ENCODE data around the gene TMEM11. TPM values are rescaled to one million over a fixed set of nuclear protein-coding genes. Genes with fewer than 3 reads are reported as not detected.

TMEM11 gene
- total RNA-seq, 2 experiments from 2014 or later: 23.6 to 28.2 TPM

GRCh38 chr17:21214777-21215541 lies 998 bp upstream of the TMEM11 start:
- H3K4me1 Mint-ChIP-seq (ENCODE audit: low read depth): peaks cover 63% of the 10 kb centered on the region
- peaks cover 13% of the 10 kb centered on the region for H3K36me3 Mint-ChIP-seq (ENCODE audit: low read depth)
- CTCF ChIA-PET: interaction anchor here (1.4 kb wide), 1 partner anchor 95 kb away, joined by 5 read pairs; no protein-coding TSS in a partner anchor
- H3K27ac Mint-ChIP-seq: peak overlapping the region; percentile 83
- H3K4me3 Mint-ChIP-seq: peak overlapping the region; percentile 91
- peak; percentile 33 for DNase-seq
- intact Hi-C loops (cut with micrococcal nuclease): loop anchor here (1.0 to 10.0 kb wide), 10 partner anchors 38 to 300 kb away; partner anchors contain the start of genes DHRS7B, MAP2K3, NATD1 and USP22
- no peaks in the 10 kb centered on the region for H3K9me3 Mint-ChIP-seq
- no peaks in the 10 kb centered on the region for H3K27me3 Mint-ChIP-seq (ENCODE audit: low read depth)

- H3K4me3 Mint-ChIP-seq: peak overlapping the region; percentile 91
- H3K4me1 Mint-ChIP-seq (ENCODE audit: low read depth): peaks cover 63% of the 10 kb centered on the region
- no peaks in the 10 kb centered on the region for H3K9me3 Mint-ChIP-seq
- H3K27me3 Mint-ChIP-seq (ENCODE audit: low read depth): no peaks in the 10 kb centered on the region
- DNase-seq: peak; percentile 20
- peak overlapping the region; percentile 91 for H3K27ac Mint-ChIP-seq
- intact Hi-C loops (cut with micrococcal nuclease): loop anchor here (1.0 to 10.0 kb wide), 10 partner anchors 40 to 301 kb away; partner anchors contain the start of genes DHRS7B, MAP2K3, NATD1 and USP22
- CTCF ChIA-PET: interaction anchor here (0.8 to 2.3 kb wide), 4 partner anchors 16 to 94 kb away, joined by 3 to 8 read pairs (median 6); no protein-coding TSS in a partner anchor
- peaks cover 14% of the 10 kb centered on the region for H3K36me3 Mint-ChIP-seq (ENCODE audit: low read depth)
These were observed 335 bp downstream of the TMEM11 start for GRCh38 chr17:21213638-21214014.

GRCh38 chr17:21212826-21213637 lies 929 bp downstream of the TMEM11 start:
- CTCF ChIA-PET: interaction anchor here (0.8 to 2.3 kb wide), 4 partner anchors 15 to 93 kb away, joined by 3 to 8 read pairs (median 6); no protein-coding TSS in a partner anchor
- intact Hi-C loops (cut with micrococcal nuclease): loop anchor here (10.0 kb wide), 1 partner anchor 302 kb away; no protein-coding TSS in a partner anchor
- no peaks in the 10 kb centered on the region for H3K27me3 Mint-ChIP-seq (ENCODE audit: low read depth)
- peaks cover 16% of the 10 kb centered on the region for H3K36me3 Mint-ChIP-seq (ENCODE audit: low read depth)
- peaks cover 63% of the 10 kb centered on the region for H3K4me1 Mint-ChIP-seq (ENCODE audit: low read depth)
- peak overlapping the region; percentile 40 for H3K27ac Mint-ChIP-seq
- no peaks in the 10 kb centered on the region for H3K9me3 Mint-ChIP-seq
- peak overlapping the region; percentile 91 for H3K4me3 Mint-ChIP-seq
- DNase-seq: no peak

- intact Hi-C loops (cut with micrococcal nuclease): loop anchor here (10.0 kb wide), 1 partner anchor 303 kb away; no protein-coding TSS in a partner anchor
- H3K27ac Mint-ChIP-seq: no peak overlapping the region
These were observed 2.0 kb downstream of the TMEM11 start for GRCh38 chr17:21211825-21212479.

GRCh38 chr17:21210411-21211076 lies 3.4 kb downstream of the TMEM11 start:
- H3K27ac Mint-ChIP-seq: no peak overlapping the region
- H3K36me3 Mint-ChIP-seq (ENCODE audit: low read depth): peaks cover 10% of the 10 kb centered on the region
- DNase-seq: no peak
- no peak overlapping the region for H3K4me3 Mint-ChIP-seq
- H3K27me3 Mint-ChIP-seq (ENCODE audit: low read depth): no peaks in the 10 kb centered on the region
- no peaks in the 10 kb centered on the region for H3K9me3 Mint-ChIP-seq
- CTCF ChIA-PET: interaction anchor here (0.8 kb wide), 1 partner anchor 89 kb away, joined by 3 read pairs; no protein-coding TSS in a partner anchor
- H3K4me1 Mint-ChIP-seq (ENCODE audit: low read depth): peaks cover 52% of the 10 kb centered on the region
- intact Hi-C loops (cut with micrococcal nuclease): loop anchor here (10.0 kb wide), 1 partner anchor 304 kb away; no protein-coding TSS in a partner anchor

More at GRCh38 chr17:21211825-21212479, 2.0 kb downstream of the TMEM11 start:
- peaks cover 52% of the 10 kb centered on the region for H3K4me1 Mint-ChIP-seq (ENCODE audit: low read depth)
- H3K27me3 Mint-ChIP-seq (ENCODE audit: low read depth): no peaks in the 10 kb centered on the region
- H3K9me3 Mint-ChIP-seq: no peaks in the 10 kb centered on the region
- peak overlapping the region; percentile 91 for H3K4me3 Mint-ChIP-seq
- CTCF ChIA-PET: interaction anchor here (0.6 to 2.3 kb wide), 4 partner anchors 82 to 306 kb away, joined by 3 to 8 read pairs (median 5); no protein-coding TSS in a partner anchor
- H3K36me3 Mint-ChIP-seq (ENCODE audit: low read depth): peaks cover 9% of the 10 kb centered on the region
- DNase-seq: no peak

- Mint-ChIP-seq H3K9me3 (no peaks in the 10 kb centered on the region), H3K4me1 (ENCODE audit: low read depth) (peaks cover 52% of the 10 kb centered on the region), H3K27ac (no peak overlapping the region), H3K27me3 (ENCODE audit: low read depth) (no peaks in the 10 kb centered on the region), H3K36me3 (ENCODE audit: low read depth) (peaks cover 10% of the 10 kb centered on the region), H3K4me3 (no peak overlapping the region)
- CTCF ChIA-PET: no interaction called here
- intact Hi-C loops (cut with micrococcal nuclease): loop anchor here (10.0 kb wide), 1 partner anchor 305 kb away; no protein-coding TSS in a partner anchor
- no peak for DNase-seq
These were observed 4.3 kb downstream of the TMEM11 start for GRCh38 chr17:21209511-21210175.

GRCh38 chr17:21208352-21208751 lies 5.6 kb downstream of the TMEM11 start:
- peaks cover 55% of the 10 kb centered on the region for H3K4me1 Mint-ChIP-seq (ENCODE audit: low read depth)
- no peak overlapping the region for H3K27ac Mint-ChIP-seq
- CTCF ChIA-PET: interaction anchor here (1.4 kb wide), 1 partner anchor 165 kb away, joined by 3 read pairs; the partner anchor contains the start of gene USP22
- no peaks in the 10 kb centered on the region for H3K9me3 Mint-ChIP-seq
- no peaks in the 10 kb centered on the region for H3K27me3 Mint-ChIP-seq (ENCODE audit: low read depth)
- peaks cover 10% of the 10 kb centered on the region for H3K36me3 Mint-ChIP-seq (ENCODE audit: low read depth)
- intact Hi-C loops (cut with micrococcal nuclease): no loop called here
- no peak for DNase-seq
- H3K4me3 Mint-ChIP-seq: no peak overlapping the region

- H3K36me3 Mint-ChIP-seq (ENCODE audit: low read depth): peaks cover 7% of the 10 kb centered on the region
These were observed 9.0 kb downstream of the TMEM11 start for GRCh38 chr17:21204935-21205334.

GRCh38 chr17:21202512-21202911 lies 11.4 kb downstream of the TMEM11 start:
- H3K4me1 Mint-ChIP-seq (ENCODE audit: low read depth): peaks cover 31% of the 10 kb centered on the region
- no peaks in the 10 kb centered on the region for H3K27me3 Mint-ChIP-seq (ENCODE audit: low read depth)
- H3K36me3 Mint-ChIP-seq (ENCODE audit: low read depth): peaks cover 15% of the 10 kb centered on the region
- DNase-seq: no peak
- H3K4me3 Mint-ChIP-seq: no peak overlapping the region
- intact Hi-C loops (cut with micrococcal nuclease): no loop called here
- CTCF ChIA-PET: no interaction called here
- no peaks in the 10 kb centered on the region for H3K9me3 Mint-ChIP-seq
- H3K27ac Mint-ChIP-seq: no peak overlapping the region

More at GRCh38 chr17:21204935-21205334, 9.0 kb downstream of the TMEM11 start:
- Mint-ChIP-seq H3K27me3 (ENCODE audit: low read depth) (no peaks in the 10 kb centered on the region), H3K27ac (no peak overlapping the region), H3K9me3 (no peaks in the 10 kb centered on the region), H3K4me1 (ENCODE audit: low read depth) (peaks cover 36% of the 10 kb centered on the region), H3K4me3 (no peak overlapping the region)
- intact Hi-C loops (cut with micrococcal nuclease): no loop called here
- CTCF ChIA-PET: no interaction called here
- no peak for DNase-seq

- Mint-ChIP-seq H3K27ac (no peak overlapping the region), H3K27me3 (ENCODE audit: low read depth) (no peaks in the 10 kb centered on the region), H3K36me3 (ENCODE audit: low read depth) (peaks cover 19% of the 10 kb centered on the region), H3K4me1 (ENCODE audit: low read depth) (peaks cover 30% of the 10 kb centered on the region), H3K4me3 (no peak overlapping the region), H3K9me3 (no peaks in the 10 kb centered on the region)
- no peak for DNase-seq
- intact Hi-C loops (cut with micrococcal nuclease): no loop called here
- CTCF ChIA-PET: no interaction called here
These were observed 12.1 kb downstream of the TMEM11 start for GRCh38 chr17:21201874-21202273.

- H3K27me3 Mint-ChIP-seq (ENCODE audit: low read depth): no peaks in the 10 kb centered on the region
- DNase-seq: no peak
- CTCF ChIA-PET: interaction anchor here (0.6 to 0.9 kb wide), 3 partner anchors 69 to 155 kb away, joined by 3 read pairs; no protein-coding TSS in a partner anchor
- intact Hi-C loops (cut with micrococcal nuclease): no loop called here
- no peak overlapping the region for H3K27ac Mint-ChIP-seq
- peaks cover 18% of the 10 kb centered on the region for H3K36me3 Mint-ChIP-seq (ENCODE audit: low read depth)
- H3K4me1 Mint-ChIP-seq (ENCODE audit: low read depth): peaks cover 28% of the 10 kb centered on the region
- no peak overlapping the region for H3K4me3 Mint-ChIP-seq
- H3K9me3 Mint-ChIP-seq: no peaks in the 10 kb centered on the region
These were observed 12.7 kb downstream of the TMEM11 start for GRCh38 chr17:21201298-21201595.
